GM18951 (cell line): ENCODE measurements around the gene FAM174C.
"Not testable (repeated sequence)": the region's sequence is repeated elsewhere in the genome, so short reads cannot be mapped to it uniquely, and the experiment has no call there.

Experiments used
- POLR2A ChIP-seq: IDR thresholded peaks from 4 replicates; pipeline ENCODE4 v1.6.1; 2011; ENCODE audit warnings: mild to moderate bottlenecking; ENCODE audit not compliant: insufficient read length, insufficient read depth; ENCODE audit errors: extremely low read depth
- in situ Hi-C: fragments of 300-500 bp; cut with MboI; formaldehyde crosslinking; loops from one replicate; pipeline ENCODE4 v1.12.0; 2022; ENCODE audit warnings: low sequenced_read_pairs, mixed read lengths, inconsistent platforms; ENCODE audit not compliant: unreplicated experiment

FAM174C gene

GRCh38 chr19:1240925-1241324, 34.4 kb upstream of the FAM174C start:
- no peak for TF ChIP-seq POLR2A
- in situ Hi-C loops, result no loop called here

GRCh38 chr19:1241417-1242095, 33.8 kb upstream of the FAM174C start, which contains the start of gene ATP5F1D:
TSS of gene ATP5F1D (plus strand) at chr19:1241751. CDS start at chr19:1241851, 100 bp downstream.
- TF ChIP-seq POLR2A, result peak; percentile 83
- in situ Hi-C loops, result no loop called here

- no peak for TF ChIP-seq POLR2A
- in situ Hi-C loops, result no loop called here
These were observed 31.3 kb upstream of the FAM174C start for GRCh38 chr19:1243768-1244692.

- peak; percentile 19 for TF ChIP-seq POLR2A
- in situ Hi-C loops, result no loop called here
These were observed 30.5 kb upstream of the FAM174C start for GRCh38 chr19:1244693-1245451.

- TF ChIP-seq POLR2A, result no peak
- in situ Hi-C loops, result no loop called here
These were observed 29.7 kb upstream of the FAM174C start for GRCh38 chr19:1245494-1246264.

- in situ Hi-C loops, result not testable (repeated sequence)
These were observed 28.9 kb upstream of the FAM174C start for GRCh38 chr19:1246265-1247087.

GRCh38 chr19:1247748-1248138, 27.6 kb upstream of the FAM174C start:
- in situ Hi-C loops, result no loop called here
- no peak for TF ChIP-seq POLR2A

- in situ Hi-C loops, result no loop called here
- peak; percentile 96 for TF ChIP-seq POLR2A
These were observed 27.1 kb upstream of the FAM174C start, which contains the start of gene MIDN for GRCh38 chr19:1248139-1248785. TSS of gene MIDN (plus strand) at chr19:1248583. CDS start at chr19:1250297, 1,714 bp downstream.

GRCh38 chr19:1248786-1249297, 26.5 kb upstream of the FAM174C start:
- in situ Hi-C loops, result no loop called here

GRCh38 chr19:1249298-1249989, 25.9 kb upstream of the FAM174C start:
- TF ChIP-seq POLR2A, result peak; percentile 92
- in situ Hi-C loops, result no loop called here

More at GRCh38 chr19:1248786-1249297, 26.5 kb upstream of the FAM174C start:
- TF ChIP-seq POLR2A, result no peak

- in situ Hi-C loops, result no loop called here
These were observed 25.3 kb upstream of the FAM174C start for GRCh38 chr19:1249990-1250436.

More at GRCh38 chr19:1249990-1250436, 25.3 kb upstream of the FAM174C start:
- no peak for TF ChIP-seq POLR2A
